ENCODE results near the gene MECR. TPM values are rescaled to one million over a fixed set of nuclear protein-coding genes. Genes with fewer than 3 reads are reported as not detected.

The MECR gene
- polyA plus RNA-seq, 1 of the 3 experiments (the other 2 are of a cell fraction) = 38.3 TPM

GRCh38 chr1:29218223-29218622 lies 12.5 kb downstream of the MECR start:
- DNase-seq = no peak
- TF ChIP-seq USF2 (IDR thresholded peaks at IDR 0.05; ENCODE audit: borderline replicate concordance, low read depth, low read length) (no peak), FOXM1 (IDR thresholded peaks at IDR 0.05; ENCODE audit: low read depth) (no peak), USF1 (IDR thresholded peaks at IDR 0.05; ENCODE audit: borderline replicate concordance, low read depth) (no peak), RFX5 (IDR thresholded peaks at IDR 0.05; ENCODE audit: low read length) (no peak), EP300 (IDR thresholded peaks at IDR 0.05; ENCODE audit: borderline replicate concordance in 1 of 2, low read depth in 1 of 2, low read length in 1 of 2) (no peak), TAF1 (IDR thresholded peaks at IDR 0.05; ENCODE audit: borderline replicate concordance, low read depth, low read length) (no peak), RXRA (IDR thresholded peaks at IDR 0.05; ENCODE audit: borderline replicate concordance, low read depth) (no peak), NRF1 (IDR thresholded peaks at IDR 0.05; ENCODE audit: low read depth, low read length) (no peak), POLR2AphosphoS5 (IDR thresholded peaks at IDR 0.05; ENCODE audit: low read depth, low read length) (no peak), TEAD4 (IDR thresholded peaks at IDR 0.05; ENCODE audit: borderline replicate concordance, insufficient read depth) (no peak), FOXJ3 (CRISPR knock-in tag; IDR thresholded peaks at IDR 0.05) (no peak)

GRCh38 chr1:29217633-29218032 lies 13.1 kb downstream of the MECR start:
- ChIA-PET POLR2A (no interaction called here), CTCF (interaction anchor here (1.5 kb wide), 1 partner anchor 15 kb away, joined by 7 read pairs; no protein-coding TSS in a partner anchor)
- TF ChIP-seq FOXJ3 (CRISPR knock-in tag; IDR thresholded peaks at IDR 0.05) = no peak
- TF ChIP-seq TAF1 (IDR thresholded peaks at IDR 0.05; ENCODE audit: borderline replicate concordance, low read depth, low read length) = no peak
- no peak for TF ChIP-seq NFIC (IDR thresholded peaks at IDR 0.05; ENCODE audit: borderline replicate concordance)
- TF ChIP-seq MXI1 (IDR thresholded peaks at IDR 0.05; ENCODE audit: low read depth, low read length) = no peak
- TF ChIP-seq RFX5 (IDR thresholded peaks at IDR 0.05; ENCODE audit: low read length) = no peak
- TF ChIP-seq USF2 (IDR thresholded peaks at IDR 0.05; ENCODE audit: borderline replicate concordance, low read depth, low read length) = no peak
- no peak for TF ChIP-seq SIN3A (IDR thresholded peaks at IDR 0.05; ENCODE audit: borderline replicate concordance, low read depth, low read length)
- no peak for TF ChIP-seq USF1 (IDR thresholded peaks at IDR 0.05; ENCODE audit: borderline replicate concordance, low read depth)
- TF ChIP-seq FOSL2 (IDR thresholded peaks at IDR 0.05; ENCODE audit: borderline replicate concordance, low read depth) = no peak
- no peak for TF ChIP-seq RCOR1 (IDR thresholded peaks at IDR 0.05; ENCODE audit: low read length)
- TF ChIP-seq GATA2 (CRISPR knock-in tag; IDR thresholded peaks at IDR 0.05) = no peak

More at GRCh38 chr1:29218223-29218622, 12.5 kb downstream of the MECR start:
- Histone ChIP-seq H2AFZ (ENCODE audit: low read depth) (no peak overlapping the region), H3K27ac (ENCODE audit: low read depth in 2 of 2, low read length in 1 of 2) (no peak overlapping the region), H3K9me3 (no peaks in the 10 kb centered on the region), H3K27me3 (ENCODE audit: insufficient read depth) (no peaks in the 10 kb centered on the region), H4K20me1 (ENCODE audit: insufficient read depth) (no peaks in the 10 kb centered on the region), H3K4me2 (no peak overlapping the region), H3K9me2 (no peaks in the 10 kb centered on the region), H3K9ac (no peak overlapping the region), H3F3A (replicated peaks; ENCODE audit: insufficient read depth) (no peaks in the 10 kb centered on the region), H3K36me3 (replicated peaks in 1 of 2; ENCODE audit: control insufficient read depth in 1 of 2, insufficient read depth in 2 of 2, low read length in 1 of 2) (peaks cover 14 to 18% of the 10 kb centered on the region in 2 experiments), H3K79me2 (ENCODE audit: insufficient read depth) (no peaks in the 10 kb centered on the region), H3K4me3 (ENCODE audit: low read depth in 2 of 2, low read length in 1 of 2) (no peak overlapping the region), H3K4me1 (ENCODE audit: control insufficient read depth in 1 of 2, insufficient read depth in 2 of 2, low read depth in 1 of 2, low read length in 1 of 2) (no peaks in the 10 kb centered on the region; a peak in 1 of 4 replicates)
- CTCF ChIA-PET = interaction anchor here (0.6 to 1.5 kb wide), 2 partner anchors 16 to 336 kb away, joined by 3 to 7 read pairs; no protein-coding TSS in a partner anchor
- POLR2A ChIA-PET = no interaction called here
- WGBS (ENCODE audit: low lambda C conversion rate) = 100% methylated on average over 2 of the region's 2 CpGs

More at GRCh38 chr1:29217633-29218032, 13.1 kb downstream of the MECR start:
- Histone ChIP-seq H3K9ac (no peak overlapping the region), H3K9me2 (no peaks in the 10 kb centered on the region), H3F3A (replicated peaks; ENCODE audit: insufficient read depth) (no peaks in the 10 kb centered on the region), H3K4me1 (ENCODE audit: control insufficient read depth in 1 of 2, insufficient read depth in 2 of 2, low read depth in 1 of 2, low read length in 1 of 2) (no peaks in the 10 kb centered on the region), H3K27me3 (ENCODE audit: insufficient read depth) (no peaks in the 10 kb centered on the region), H3K27ac (ENCODE audit: low read depth in 2 of 2, low read length in 1 of 2) (no peak overlapping the region), H2AFZ (ENCODE audit: low read depth) (no peak overlapping the region), H4K20me1 (ENCODE audit: insufficient read depth) (no peaks in the 10 kb centered on the region), H3K4me3 (ENCODE audit: low read depth in 2 of 2, low read length in 1 of 2) (no peak overlapping the region), H3K9me3 (no peaks in the 10 kb centered on the region), H3K79me2 (ENCODE audit: insufficient read depth) (no peaks in the 10 kb centered on the region), H3K36me3 (replicated peaks in 1 of 2; ENCODE audit: control insufficient read depth in 1 of 2, insufficient read depth in 2 of 2, low read length in 1 of 2) (peaks cover 18 to 20% of the 10 kb centered on the region in 2 experiments), H3K4me2 (no peak overlapping the region)
- 94% methylated on average over 2 of the region's 2 CpGs for WGBS (ENCODE audit: low lambda C conversion rate)
- DNase-seq = no peak
